GM12872 (cell line): Measurements from ENCODE around the gene SEPTIN12.
A peak's percentile ranks its signal among the peaks of the same experiment; 100 is the strongest.

Experiments
- CTCF ChIP-seq: IDR thresholded peaks from 3 replicates; pipeline ENCODE4 v1.5.1; 2011; ENCODE audit warnings: low read depth, mild to moderate bottlenecking, low read length, moderate library complexity; ENCODE audit not compliant: insufficient read depth

Gene SEPTIN12

GRCh38 chr16:4767872-4768548, 20.1 kb downstream of the SEPTIN12 start:
- no peak for TF ChIP-seq CTCF

GRCh38 chr16:4766875-4767628, 21.1 kb downstream of the SEPTIN12 start, which contains the start of gene ZNF500:
Gene ZNF500 (minus strand): TSS chr16:4767162. CDS start chr16:4765978, 1,184 bp downstream.
- no peak for TF ChIP-seq CTCF

- TF ChIP-seq CTCF = no peak
These were observed 22.4 kb downstream of the SEPTIN12 start for GRCh38 chr16:4765511-4766474.

- TF ChIP-seq CTCF = no peak
These were observed 24.4 kb downstream of the SEPTIN12 start for GRCh38 chr16:4763791-4764190.

DNA sequence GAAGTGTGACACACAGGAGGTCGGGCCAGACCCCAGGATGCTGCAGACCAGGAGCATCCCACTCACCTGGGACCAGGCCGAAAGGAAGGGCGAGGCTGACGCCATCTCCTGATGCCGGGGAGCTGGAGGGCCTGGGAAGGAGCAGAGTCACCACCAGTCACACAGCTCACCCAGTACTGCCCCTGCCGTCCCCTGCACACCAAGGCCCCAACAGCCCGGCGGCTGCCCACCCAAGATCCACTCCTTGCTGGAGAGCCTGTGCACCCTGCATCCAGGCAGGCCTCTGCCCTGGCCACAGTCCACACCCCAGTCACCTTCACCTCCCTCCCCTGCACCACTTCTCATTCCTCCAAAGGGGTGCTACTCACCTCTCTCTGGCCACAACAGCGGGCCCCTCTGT, 25.9 kb downstream of the SEPTIN12 start:
- no peak for TF ChIP-seq CTCF

GRCh38 chr16:4760221-4760910, 27.8 kb downstream of the SEPTIN12 start:
- TF ChIP-seq CTCF = 0 out of 3 replicates have a peak, but pooled peaks have one; percentile 10

DNA sequence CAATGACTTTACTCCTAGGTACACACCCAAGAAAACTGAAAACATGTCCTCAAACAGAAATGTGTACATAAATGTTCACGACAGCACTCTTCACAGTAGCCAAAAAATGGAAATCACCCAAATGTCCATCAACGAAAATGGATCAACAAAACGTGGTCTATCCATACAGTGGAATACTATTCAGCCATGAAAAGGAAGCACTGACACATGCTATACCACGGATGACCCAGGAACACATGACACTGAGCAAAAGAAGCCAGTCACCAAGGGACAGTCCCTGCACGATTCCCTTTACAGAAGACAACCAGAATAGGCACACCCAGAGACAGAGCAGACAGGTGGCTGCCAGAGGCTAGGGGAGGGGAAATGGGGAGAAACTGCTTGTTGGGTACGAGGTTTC, 32.5 kb downstream of the SEPTIN12 start:
- TF ChIP-seq CTCF = no peak
